ENCODE measurements around the gene ATF5.

Gene ATF5

DNA sequence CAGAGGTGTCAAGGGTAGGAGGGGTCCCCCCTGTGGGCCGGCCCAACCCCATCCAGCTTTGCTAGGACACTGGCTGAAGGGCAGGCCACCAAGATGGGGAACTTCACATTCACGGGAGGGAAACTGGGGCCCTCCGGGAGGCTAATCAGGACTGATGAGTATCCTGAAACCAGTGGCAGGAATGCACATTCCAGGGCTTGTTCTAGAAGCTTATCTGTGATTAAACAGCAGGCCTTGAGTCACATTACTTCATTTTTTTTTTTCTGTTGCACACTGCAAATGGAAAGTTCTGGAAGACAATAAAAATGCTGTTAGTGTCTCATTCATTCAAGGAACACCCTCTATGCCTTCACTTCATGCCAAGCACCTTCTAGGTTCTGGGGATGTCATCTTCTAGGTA lies 47.5 kb downstream of the ATF5 start:
- DNase-seq (ENCODE audit: low read depth, low spot score): no peak

- DNase-seq (ENCODE audit: low read depth, low spot score): no peak
These were observed 48.1 kb downstream of the ATF5 start for GRCh38 chr19:49977076-49977475.

GRCh38 chr19:49977881-49978280 lies 48.9 kb downstream of the ATF5 start:
- DNase-seq (ENCODE audit: low read depth, low spot score): no peak

DNA sequence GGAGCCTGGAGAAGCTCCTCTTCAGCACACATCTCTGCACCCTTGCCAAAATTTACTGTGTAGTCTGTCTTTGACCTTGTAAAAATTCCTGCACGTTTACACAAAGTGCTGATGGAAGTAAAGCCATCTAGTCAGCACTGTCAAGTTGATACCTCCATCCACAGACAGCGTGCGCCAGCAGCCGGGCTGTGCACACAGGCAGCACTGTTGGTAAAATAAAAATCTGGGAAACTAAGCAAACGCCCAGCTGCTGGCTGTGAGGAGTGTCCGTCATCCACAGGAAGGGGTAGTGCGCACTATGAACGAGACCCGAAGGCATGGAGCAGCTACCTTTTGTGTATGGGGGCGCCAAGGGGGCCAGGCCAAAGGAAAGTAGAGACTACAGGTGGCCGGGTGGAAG lies 49.3 kb downstream of the ATF5 start:
- DNase-seq (ENCODE audit: low read depth, low spot score): no peak

- no peak for DNase-seq (ENCODE audit: low read depth, low spot score)
These were observed 52.9 kb downstream of the ATF5 start for GRCh38 chr19:49981603-49982593.
